Right atrium auricular region (tissue), 2 donors: ENCODE results near the gene CD8B. TPM values are rescaled to one million over a fixed set of nuclear protein-coding genes. Genes with fewer than 3 reads are reported as not detected.

Experiments used
- DNase-seq: peaks from one replicate; pipeline ENCODE4 v3.0.0-alpha.2; 2019; ENCODE audit warnings: low spot score
- H3K27ac ChIP-seq, 2 donors: fragments of 200-600 bp; sonication (generic); 1 replicate in 1 of 2; 2 replicates in 1 of 2; pipeline ENCODE4 v1.5.1; 2016 to 2019
- H3K27me3 ChIP-seq, 2 donors: fragments of 200-600 bp; sonication (generic); one replicate each; pipeline versions ENCODE4 v1.5.1 to v1.6.0; 2017 to 2019
- H3K36me3 ChIP-seq: fragments of 200-600 bp; sonication (generic); one replicate; pipeline ENCODE4 v1.5.1; 2016
- H3K4me1 ChIP-seq, 2 donors: fragments of 200-600 bp; sonication (generic); one replicate each; pipeline versions ENCODE4 v1.5.1 to v1.6.0; 2017 to 2019
- H3K4me3 ChIP-seq, 2 donors: fragments of 200-600 bp; sonication (generic); 1 replicate in 1 of 2; 2 replicates in 1 of 2; pipeline ENCODE4 v1.5.1; 2017 to 2019; ENCODE audit warnings: mild to moderate bottlenecking in 1 of 2, moderate library complexity in 1 of 2
- H3K9me3 ChIP-seq, 2 donors: fragments of 200-600 bp; sonication (generic); one replicate each; pipeline ENCODE4 v1.5.1; 2019
- total RNA-seq, 2 donors: library from RNA; depleted of rRNA; stranded (reverse); fragments of >200 nt; gene quantifications; one replicate each; pipeline ENCODE4 v1.1.0, GENCODE V29; 2016
- TF ChIP-seq, protein P1 (sequence below), 2 donors: fragments of 200-600 bp; sonication (generic); IDR thresholded peaks; one replicate each; pipeline ENCODE4 v1.5.1; 2019; ENCODE audit warnings: antibody characterized with exemption in 2 of 2

The CD8B gene
- total RNA-seq, 2 donors from 2014 or later = 0.33 to 0.75 TPM

DNA sequence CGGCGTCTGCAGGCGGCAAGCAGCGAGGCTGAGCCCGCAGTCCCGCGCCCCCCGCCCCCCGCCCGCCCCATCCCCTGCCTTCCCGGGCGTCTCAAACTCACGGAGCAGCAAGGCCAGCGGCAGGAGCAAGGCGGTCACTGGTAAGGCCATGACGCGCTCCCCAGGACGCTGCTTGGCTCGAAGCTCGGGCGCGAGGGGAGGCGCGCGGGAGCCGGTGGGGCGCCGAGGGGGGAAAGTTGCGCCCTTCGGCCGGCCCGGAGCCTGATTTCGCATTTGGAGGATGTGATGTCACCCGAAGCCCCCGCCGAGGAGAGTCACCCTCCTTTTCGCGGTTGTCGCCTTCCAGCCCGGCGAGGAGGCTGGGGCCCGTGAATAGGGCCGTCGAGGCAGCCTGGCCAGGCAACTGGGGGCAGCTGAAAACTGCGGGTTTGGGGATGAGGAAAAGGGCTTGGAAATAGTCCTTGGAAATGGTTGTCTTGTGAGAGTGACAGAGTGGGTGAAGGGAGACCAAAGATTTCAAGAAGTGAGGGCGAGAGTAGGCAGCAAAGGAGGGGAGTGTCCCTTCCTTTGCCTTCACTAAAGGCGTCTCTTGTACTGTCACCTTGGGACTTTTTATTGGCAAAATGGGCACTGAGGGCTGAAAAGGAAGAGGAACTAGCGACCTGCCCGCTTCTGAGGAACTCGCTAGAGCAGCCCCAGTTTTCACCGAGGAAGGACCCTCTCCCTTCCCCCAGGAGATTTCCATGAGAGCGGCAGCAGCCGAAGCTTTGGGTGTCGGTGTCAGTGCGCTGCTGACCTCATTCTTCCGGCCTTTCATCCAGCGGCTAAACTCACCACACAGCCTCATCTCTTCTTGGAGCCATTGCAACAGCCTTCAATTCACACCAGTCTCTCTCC lies 70.8 kb downstream of the CD8B start, which contains the start of gene CD8A:
CD8A (minus strand) TSS at position 238 of the 897 bp plus-strand sequence; CDS start at position 150, 88 bp downstream.
- H3K9me3 ChIP-seq = peaks cover 0 to 5% of the 10 kb centered on the region in 2 donors
- TF ChIP-seq, protein P1, sequence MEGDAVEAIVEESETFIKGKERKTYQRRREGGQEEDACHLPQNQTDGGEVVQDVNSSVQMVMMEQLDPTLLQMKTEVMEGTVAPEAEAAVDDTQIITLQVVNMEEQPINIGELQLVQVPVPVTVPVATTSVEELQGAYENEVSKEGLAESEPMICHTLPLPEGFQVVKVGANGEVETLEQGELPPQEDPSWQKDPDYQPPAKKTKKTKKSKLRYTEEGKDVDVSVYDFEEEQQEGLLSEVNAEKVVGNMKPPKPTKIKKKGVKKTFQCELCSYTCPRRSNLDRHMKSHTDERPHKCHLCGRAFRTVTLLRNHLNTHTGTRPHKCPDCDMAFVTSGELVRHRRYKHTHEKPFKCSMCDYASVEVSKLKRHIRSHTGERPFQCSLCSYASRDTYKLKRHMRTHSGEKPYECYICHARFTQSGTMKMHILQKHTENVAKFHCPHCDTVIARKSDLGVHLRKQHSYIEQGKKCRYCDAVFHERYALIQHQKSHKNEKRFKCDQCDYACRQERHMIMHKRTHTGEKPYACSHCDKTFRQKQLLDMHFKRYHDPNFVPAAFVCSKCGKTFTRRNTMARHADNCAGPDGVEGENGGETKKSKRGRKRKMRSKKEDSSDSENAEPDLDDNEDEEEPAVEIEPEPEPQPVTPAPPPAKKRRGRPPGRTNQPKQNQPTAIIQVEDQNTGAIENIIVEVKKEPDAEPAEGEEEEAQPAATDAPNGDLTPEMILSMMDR (IDR thresholded peaks at IDR 0.05) = no peak
- no peaks in the 10 kb centered on the region for H3K36me3 ChIP-seq
- H3K4me1 ChIP-seq = peaks cover 0 to 35% of the 10 kb centered on the region in 2 donors
- peaks cover 3 to 9% of the 10 kb centered on the region in 2 donors for H3K27me3 ChIP-seq
- H3K27ac ChIP-seq = no peak within 1 kb of the TSS
- peak within 1 kb of the TSS in 1 of 2 donors; percentile 39 for H3K4me3 ChIP-seq
- DNase-seq = no peak

DNA sequence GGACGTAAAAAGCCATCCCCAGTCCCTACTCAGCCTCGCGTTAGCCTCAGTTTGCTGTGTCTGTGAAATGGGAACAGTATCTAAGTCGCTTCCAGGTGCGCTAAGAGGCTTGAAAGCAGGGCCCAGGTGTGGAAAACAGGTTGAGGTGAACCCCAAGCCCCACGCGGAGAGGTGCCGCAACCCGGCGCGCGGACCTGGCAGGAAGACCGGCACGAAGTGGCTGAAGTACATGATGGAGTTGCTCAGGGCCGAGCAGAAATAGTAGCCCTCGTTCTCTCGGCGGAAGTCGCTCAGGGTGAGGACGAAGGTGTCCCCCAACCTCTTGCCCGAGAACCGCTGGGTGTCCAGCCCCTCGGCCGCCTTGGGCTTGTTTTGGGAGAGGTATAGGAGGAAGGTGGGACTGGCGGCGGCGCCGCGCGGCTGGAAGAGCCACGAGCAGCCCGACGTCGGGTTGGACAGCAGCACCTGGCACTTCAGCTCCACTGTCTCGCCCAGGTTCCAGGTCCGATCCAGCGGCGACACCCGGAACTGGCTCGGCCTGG lies 71.5 kb downstream of the CD8B start:
- no peak for DNase-seq
- Histone ChIP-seq H3K27ac (no peak overlapping the region), H3K4me3 (peak overlapping the region in 1 of 2 donors; percentile 39), H3K9me3 (no peaks in the 10 kb centered on the region), H3K27me3 (peaks cover 3 to 9% of the 10 kb centered on the region in 2 donors), H3K36me3 (no peaks in the 10 kb centered on the region), H3K4me1 (peaks cover 0 to 35% of the 10 kb centered on the region in 2 donors)
- TF ChIP-seq, protein P1 (IDR thresholded peaks at IDR 0.05) = no peak

DNA sequence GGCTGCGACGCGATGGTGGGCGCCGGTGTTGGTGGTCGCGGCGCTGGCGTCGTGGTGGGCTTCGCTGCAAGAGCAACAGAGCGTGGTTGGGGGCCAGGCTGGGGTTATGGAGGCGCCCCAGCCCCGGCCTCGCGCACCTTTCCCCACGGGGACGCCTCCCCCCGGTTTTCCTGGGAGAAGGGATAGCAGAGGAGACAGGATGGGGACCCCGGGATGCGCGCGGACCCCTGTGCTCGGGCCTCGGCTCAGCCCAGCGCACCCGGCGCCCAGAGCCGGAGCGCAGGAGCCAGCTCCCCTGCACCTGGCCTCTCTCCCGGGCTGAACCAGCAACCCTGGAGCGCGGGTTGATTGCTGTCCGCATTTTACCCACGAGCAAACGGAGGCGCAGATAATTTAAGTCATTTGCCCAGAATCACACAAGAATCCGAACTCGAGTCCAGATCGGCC lies 72.0 kb downstream of the CD8B start:
- peak overlapping the region in 1 of 2 donors; percentile 39 for H3K4me3 ChIP-seq
- DNase-seq = no peak
- no peak overlapping the region for H3K27ac ChIP-seq
- H3K4me1 ChIP-seq = peaks cover 0 to 35% of the 10 kb centered on the region in 2 donors
- H3K9me3 ChIP-seq = no peaks in the 10 kb centered on the region
- H3K27me3 ChIP-seq = peaks cover 3 to 9% of the 10 kb centered on the region in 2 donors
- no peaks in the 10 kb centered on the region for H3K36me3 ChIP-seq
- TF ChIP-seq, protein P1 (IDR thresholded peaks at IDR 0.05) = no peak

DNA sequence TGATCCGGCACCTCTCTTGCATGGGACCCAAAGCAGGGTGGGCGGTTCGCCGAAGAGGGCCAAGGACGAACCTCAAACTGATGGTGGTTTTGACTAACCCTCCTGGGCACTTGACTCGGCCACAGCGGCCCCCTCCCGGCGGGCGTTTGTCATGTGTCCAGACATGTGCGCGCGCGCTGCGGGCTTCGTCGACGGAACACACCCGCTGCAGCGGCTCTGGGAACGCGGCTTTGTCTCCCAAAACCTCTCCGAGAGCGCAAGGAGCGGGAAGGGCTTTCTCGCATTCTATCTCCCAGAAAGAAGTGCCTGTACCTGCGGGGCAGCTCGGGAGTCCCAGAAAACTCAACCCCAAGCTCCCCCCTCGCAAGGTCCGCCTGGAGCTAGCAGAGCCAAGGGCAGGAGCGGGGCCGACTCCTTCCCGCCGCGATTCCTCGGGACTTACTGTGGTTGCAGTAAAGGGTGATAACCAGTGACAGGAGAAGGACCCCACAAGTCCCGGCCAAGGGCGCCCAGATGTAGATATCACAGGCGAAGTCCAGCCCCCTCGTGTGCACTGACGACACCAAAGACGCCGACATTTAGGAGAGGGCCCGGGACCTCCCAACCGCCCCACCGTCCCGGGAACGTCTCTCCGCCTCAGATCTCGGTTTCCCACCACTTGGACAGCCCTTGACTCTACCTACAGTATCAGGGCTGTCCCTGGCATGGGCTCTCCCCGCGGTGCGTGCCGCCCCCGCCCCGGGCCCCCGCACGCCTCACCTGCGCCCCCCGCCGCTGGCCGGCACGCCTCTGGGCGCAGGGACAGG lies 72.6 kb downstream of the CD8B start:
- H3K9me3 ChIP-seq = no peaks in the 10 kb centered on the region
- DNase-seq = no peak
- peaks cover 0 to 35% of the 10 kb centered on the region in 2 donors for H3K4me1 ChIP-seq
- TF ChIP-seq, protein P1 (IDR thresholded peaks at IDR 0.05) = no peak
- no peaks in the 10 kb centered on the region for H3K36me3 ChIP-seq
- peak overlapping the region; percentile 57 to 58 for H3K27ac ChIP-seq
- peak overlapping the region in 1 of 2 donors; percentile 39 for H3K4me3 ChIP-seq
- peaks cover 3 to 9% of the 10 kb centered on the region in 2 donors for H3K27me3 ChIP-seq

DNA sequence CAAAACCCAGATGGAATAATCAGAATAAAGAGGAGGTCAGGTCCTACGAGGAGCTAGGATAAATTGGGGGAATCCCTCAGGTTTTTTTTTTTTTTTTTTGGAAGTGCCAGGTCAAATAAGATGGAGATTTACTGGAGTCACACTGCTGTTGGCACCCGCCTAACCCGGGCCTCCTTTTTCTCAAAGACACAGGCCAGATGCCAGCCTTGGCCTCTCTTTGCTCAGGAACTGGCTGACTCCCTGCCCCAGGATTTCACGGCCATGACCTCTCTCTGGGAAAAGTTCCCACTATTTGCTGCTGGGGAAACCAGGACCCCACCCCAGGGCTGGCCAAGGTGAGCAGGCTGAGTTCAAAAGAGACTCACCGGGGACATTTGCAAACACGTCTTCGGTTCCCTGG lies 73.5 kb downstream of the CD8B start:
- Histone ChIP-seq H3K27ac (peak overlapping the region; percentile 57 to 58), H3K4me3 (no peak overlapping the region)
- TF ChIP-seq, protein P1 (IDR thresholded peaks at IDR 0.05) = no peak

More for the DNA sequence above, 73.5 kb downstream of the CD8B start:
- Histone ChIP-seq H3K4me1 (peaks cover 0 to 35% of the 10 kb centered on the region in 2 donors), H3K27me3 (peaks cover 3 to 9% of the 10 kb centered on the region in 2 donors), H3K9me3 (no peaks in the 10 kb centered on the region), H3K36me3 (no peaks in the 10 kb centered on the region)
- DNase-seq = no peak
